ENCODE data around the gene LRMDA.

DNA sequence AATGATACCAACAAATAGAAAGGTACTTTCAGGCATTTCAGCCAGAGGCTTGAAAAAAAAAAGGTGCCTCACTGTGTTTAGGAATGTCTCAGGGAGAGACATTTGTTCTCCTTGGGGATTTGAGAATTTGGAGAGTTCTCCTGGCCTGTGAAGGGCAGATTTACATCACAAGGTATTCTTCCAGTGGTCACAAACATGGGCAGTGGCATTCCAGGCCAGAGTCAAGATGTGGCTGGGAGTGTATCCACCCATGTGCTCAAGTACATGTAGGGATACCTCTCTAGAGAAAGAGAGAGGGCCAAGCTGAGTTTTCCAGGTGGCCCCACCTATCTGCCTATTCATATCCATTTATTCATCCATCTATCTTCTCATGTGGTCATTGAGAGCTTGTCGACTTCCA, 253.8 kb downstream of the LRMDA start:
- TF ChIP-seq CTCF (IDR thresholded peaks at IDR 0.05) (no peak), POLR2A (IDR thresholded peaks at IDR 0.05) (no peak)
